Calu3 (cell line): ENCODE data around the gene ACSL5. TPM values are rescaled to one million over a fixed set of nuclear protein-coding genes. Genes with fewer than 3 reads are reported as not detected.
"Not testable (repeated sequence)": the region's sequence is repeated elsewhere in the genome, so short reads cannot be mapped to it uniquely, and the experiment has no call there.

Source experiments
- BruUV-seq: library from RNA; stranded (reverse); fragments of 400-500 nt; replicated peaks from 2 replicates; lab custom pipeline; 2021; lab: Mats Ljungman, UMichigan
- CTCF ChIA-PET: fragments of 300-600 bp; sonication (Branson Sonifier 250); formaldehyde crosslinking; loops from one replicate; lab custom pipeline; 2022; ENCODE audit warnings: antibody characterized with exemption; lab: Charles Lee
- DNase-seq: peaks from one replicate; pipeline ENCODE4 v3.0.0; 2022
- H3K27ac Mint-ChIP-seq: one replicate; pipeline ENCODE4 v1.8.0; 2022; ENCODE audit warnings: mixed read lengths; ENCODE audit not compliant: unreplicated experiment
- H3K27me3 Mint-ChIP-seq: one replicate; pipeline ENCODE4 v1.8.0; 2022; ENCODE audit warnings: mixed read lengths; ENCODE audit not compliant: unreplicated experiment
- H3K36me3 Mint-ChIP-seq: one replicate; pipeline ENCODE4 v1.8.0; 2022; ENCODE audit warnings: mild to moderate bottlenecking, moderate library complexity, mixed read lengths; ENCODE audit not compliant: insufficient read depth, unreplicated experiment
- H3K4me1 Mint-ChIP-seq: one replicate; pipeline ENCODE4 v1.8.0; 2022; ENCODE audit warnings: mild to moderate bottlenecking, low read depth, mixed read lengths; ENCODE audit not compliant: unreplicated experiment
- H3K4me3 Mint-ChIP-seq: one replicate; pipeline ENCODE4 v1.8.0; 2022; ENCODE audit warnings: mild to moderate bottlenecking, low read depth, moderate library complexity, mixed read lengths; ENCODE audit not compliant: unreplicated experiment
- H3K9me3 Mint-ChIP-seq: one replicate; pipeline ENCODE4 v1.8.0; 2022; ENCODE audit warnings: low read depth, mixed read lengths; ENCODE audit not compliant: unreplicated experiment
- CTCF ChIP-seq: fragments of 200-600 bp; IDR thresholded peaks from one replicate; pipeline ENCODE4 v1.8.0; 2022; ENCODE audit warnings: antibody characterized with exemption; ENCODE audit not compliant: unreplicated experiment
- intact Hi-C: fragments of 100-400 bp; cut with micrococcal nuclease; formaldehyde crosslinking; loops from one replicate; pipeline ENCODE4 v1.10.0; 2022; ENCODE audit not compliant: unreplicated experiment
- total RNA-seq: library from RNA; stranded (reverse); gene quantifications from 2 replicates; pipeline ENCODE4 v1.2.3, GENCODE V29; 2022

ACSL5 gene
- total RNA-seq, 1 experiment from 2014 or later = 35.3 TPM

DNA sequence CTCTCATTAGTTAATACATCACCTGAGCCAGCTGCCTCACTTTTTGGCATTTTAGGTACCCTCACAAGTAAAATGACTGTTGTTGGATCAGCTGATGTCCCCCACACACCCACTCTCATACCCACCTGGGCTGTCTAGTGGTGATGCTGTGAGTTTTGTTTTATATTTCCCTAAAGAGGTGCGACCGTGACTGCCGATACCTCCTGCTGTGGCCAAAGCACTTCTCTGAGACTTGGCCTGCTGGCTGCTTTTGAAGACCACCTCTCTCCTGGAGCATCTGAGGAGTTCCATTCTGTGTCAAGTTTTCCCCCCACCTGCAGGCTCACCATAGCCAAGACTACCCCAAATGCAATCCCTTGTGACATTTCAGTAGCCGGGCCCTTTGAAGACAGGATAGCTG is 6.4 kb upstream of the ACSL5 start:
- TF ChIP-seq CTCF = no peak
- H3K4me3 Mint-ChIP-seq = no peak overlapping the region
- H3K27ac Mint-ChIP-seq = no peak overlapping the region
- intact Hi-C loops = no loop called here
- no peaks in the 10 kb centered on the region for H3K9me3 Mint-ChIP-seq
- no peaks in the 10 kb centered on the region for H3K36me3 Mint-ChIP-seq
- no TSS peak for BruUV-seq
- CTCF ChIA-PET = no interaction called here
- H3K4me1 Mint-ChIP-seq = no peaks in the 10 kb centered on the region
- H3K27me3 Mint-ChIP-seq = no peaks in the 10 kb centered on the region
- no peak for DNase-seq

- intact Hi-C loops = no loop called here
- H3K9me3 Mint-ChIP-seq = no peaks in the 10 kb centered on the region
- peaks cover 13% of the 10 kb centered on the region for H3K4me1 Mint-ChIP-seq
- CTCF ChIA-PET = no interaction called here
- H3K36me3 Mint-ChIP-seq = no peaks in the 10 kb centered on the region
- no peak for DNase-seq
- no peak overlapping the region for H3K4me3 Mint-ChIP-seq
- H3K27ac Mint-ChIP-seq = no peak overlapping the region
- no TSS peak for BruUV-seq
- no peak for TF ChIP-seq CTCF
- H3K27me3 Mint-ChIP-seq = no peaks in the 10 kb centered on the region
Measured at GRCh38 chr10:112369495-112370423, 4.2 kb upstream of the ACSL5 start.

DNA sequence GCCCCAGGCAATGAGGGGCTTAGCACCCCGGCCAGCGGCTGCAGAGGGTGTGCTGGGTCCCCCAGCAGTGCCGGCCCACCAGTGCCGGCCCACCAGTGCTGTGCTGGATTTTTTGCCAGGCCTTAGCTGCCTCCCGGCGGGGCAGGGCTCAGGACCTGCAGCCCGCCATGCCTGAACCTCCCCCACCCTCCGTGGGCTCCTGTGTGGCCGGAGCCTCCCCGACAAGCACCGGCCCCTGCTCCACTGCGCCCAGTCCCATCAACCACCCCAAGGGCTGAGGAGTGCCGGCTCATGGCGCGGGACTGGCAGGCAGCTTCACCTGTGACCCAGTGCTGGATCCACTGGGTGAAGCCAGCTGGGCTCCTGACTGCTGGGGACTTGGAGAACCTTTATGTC is 3.5 kb upstream of the ACSL5 start:
- Mint-ChIP-seq H3K9me3 (no peaks in the 10 kb centered on the region), H3K27ac (no peak overlapping the region), H3K27me3 (no peaks in the 10 kb centered on the region), H3K36me3 (peaks cover 3% of the 10 kb centered on the region), H3K4me3 (no peak overlapping the region), H3K4me1 (peaks cover 19% of the 10 kb centered on the region)
- BruUV-seq = no TSS peak
- TF ChIP-seq CTCF = no peak
- CTCF ChIA-PET = no interaction called here
- no peak for DNase-seq
- intact Hi-C loops = no loop called here

- H3K27me3 Mint-ChIP-seq, H3K4me3 Mint-ChIP-seq, H3K9me3 Mint-ChIP-seq, intact Hi-C loops, H3K27ac Mint-ChIP-seq, CTCF ChIA-PET, BruUV-seq, DNase-seq: not testable (repeated sequence)
- H3K4me1 Mint-ChIP-seq = peaks cover 25% of the 10 kb centered on the region
- H3K36me3 Mint-ChIP-seq = peaks cover 12% of the 10 kb centered on the region
Measured at GRCh38 chr10:112371326-112371725, 2.6 kb upstream of the ACSL5 start.

DNA sequence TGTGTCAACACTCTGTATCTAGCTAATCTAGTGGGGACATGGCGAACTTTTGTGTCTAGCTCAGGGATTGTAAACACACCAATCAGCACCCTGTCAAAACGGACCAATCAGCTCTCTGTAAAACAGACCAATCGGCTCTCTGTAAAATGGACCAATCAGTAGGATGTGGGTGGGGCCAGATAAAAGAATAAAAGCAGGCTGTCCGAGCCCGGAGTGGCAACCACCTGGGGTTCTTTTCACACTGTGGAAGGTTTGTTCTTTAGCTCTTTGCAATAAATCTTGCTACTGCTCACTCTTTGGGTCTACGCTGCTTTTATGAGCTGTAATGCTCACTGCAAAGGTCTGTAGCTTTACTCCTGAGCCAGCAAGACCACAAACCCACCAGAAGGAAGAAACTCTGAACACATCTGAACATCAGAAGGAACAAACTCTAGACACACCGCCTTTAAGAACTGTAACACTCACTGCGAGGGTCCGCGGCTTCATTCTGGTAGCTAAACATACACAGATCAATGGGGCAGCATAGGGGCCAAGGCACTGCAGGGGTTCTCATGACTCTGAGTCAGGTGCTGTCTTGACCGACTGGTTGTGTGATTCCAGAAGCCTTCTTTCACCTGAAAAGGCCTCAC is 1.6 kb upstream of the ACSL5 start:
- intact Hi-C loops, H3K27ac Mint-ChIP-seq, H3K27me3 Mint-ChIP-seq, BruUV-seq, CTCF ChIA-PET, H3K9me3 Mint-ChIP-seq, H3K4me3 Mint-ChIP-seq, DNase-seq: not testable (repeated sequence)
- H3K36me3 Mint-ChIP-seq = peaks cover 16% of the 10 kb centered on the region
- H3K4me1 Mint-ChIP-seq = peaks cover 25% of the 10 kb centered on the region
